Ovary (tissue), 9 donors: ENCODE measurements around the gene GJA1. TPM values are rescaled to one million over a fixed set of nuclear protein-coding genes. Genes with fewer than 3 reads are reported as not detected.

Source experiments
- DNase-seq, 5 donors: peaks; one replicate each; pipeline ENCODE4 v3.0.0-alpha.2; 2019 to 2020
- H3K27ac ChIP-seq, 2 donors: fragments of 200-600 bp; one replicate each; pipeline versions ENCODE4 v1.5.1 to v1.8.0; 2019 to 2022
- H3K27me3 ChIP-seq: fragments of 200-600 bp; one replicate; pipeline ENCODE4 v1.8.0; 2022
- H3K36me3 ChIP-seq: fragments of 200-600 bp; sonication (generic); one replicate; pipeline ENCODE4 v1.5.1; 2019
- H3K4me1 ChIP-seq: one replicate; pipeline ENCODE4 v1.8.1; 2013; ENCODE audit warnings: mild to moderate bottlenecking, moderate library complexity; ENCODE audit not compliant: insufficient read depth
- H3K4me3 ChIP-seq: fragments of 200-600 bp; sonication (generic); one replicate; pipeline ENCODE4 v1.5.1; 2017
- H3K9me3 ChIP-seq, 2 donors: fragments of 200-600 bp in 1 of 2; sonication (generic) in 1 of 2; one replicate each; pipeline versions ENCODE4 v1.5.1 to v1.8.1; 2013 to 2019; ENCODE audit warnings: mild to moderate bottlenecking in 1 of 2, moderate library complexity in 1 of 2
- EP300 ChIP-seq: sonication (generic); formaldehyde crosslinking; IDR thresholded peaks from one replicate; pipeline ENCODE4 v1.6.1; 2017; ENCODE audit warnings: antibody characterized with exemption
- POLR2A ChIP-seq: fragments of 450-650 bp; IDR thresholded peaks from one replicate; pipeline ENCODE4 v1.6.1; 2017; ENCODE audit warnings: antibody characterized with exemption, mild to moderate bottlenecking, moderate library complexity
- WGBS, 3 donors: extraction: QIAGEN DNeasy Blood & Tissue Kit in 1 of 3; methylation state at CpG; one replicate each; pipeline versions ENCODE4 v1.1.5 to v1.1.7; 2013 to 2017; 5-methylcytosine and 5-hydroxymethylcytosine counted together
- intact Hi-C, 4 donors: fragments of 100-400 bp; cut with DNase I; formaldehyde crosslinking; loops; one replicate each; pipeline versions ENCODE4 v1.11.0 to v1.15.1; 2022 to 2023
- polyA plus RNA-seq, 2 donors: library from polyadenylated mRNA; stranded (reverse); fragments of 200-250 nt in 1 of 2; fragments of 350-450 nt in 1 of 2; fragmentation: Illumina TruSeq in 1 of 2; extraction: RNeasy Lipid Tissue Mini Kit (QIAGEN cat#74804) in 1 of 2; gene quantifications; one replicate each; pipeline ENCODE4 v1.2.3, GENCODE V29; 2013 to 2014
- total RNA-seq, 7 donors: library from RNA; depleted of rRNA in 2 of 7; stranded (reverse); fragments of >200 nt in 2 of 7; fragmentation: NEBNext Ultra II Directional in 3 of 7; extraction: Animal tissue kit (Norgen Biotek cat#: 25700) in 3 of 7; gene quantifications; one replicate each; pipeline versions ENCODE4 v1.1.0 to v1.2.4, GENCODE V29; 2016 to 2023
- TF ChIP-seq, protein P1 (sequence below), 3 donors: fragments of 450-650 bp in 2 of 3; fragments of 200-600 bp in 1 of 3; IDR thresholded peaks; one replicate each; pipeline versions ENCODE4 v1.5.1 to v1.8.0; 2016 to 2022; ENCODE audit warnings: antibody characterized with exemption in 3 of 3, mild to moderate bottlenecking in 1 of 3
- donor health status: DM: no; HTN: no; CAD: no; lungs with moderate emphysema.
- donor health status: DM: no; HTN: no; CAD: no.
- donor health status: Bipolar disorder and iron deficiency.
- donor health status: DM: yes; HTN: yes; CAD: no.
- donor health status: DM: no; HTN: no; CAD: no.
- donor health status: DM: yes; HTN: yes; CAD: no.

The GJA1 gene
- total and polyA plus RNA-seq, 9 donors, result 26.4 to 464 (median 57.9) TPM

DNA sequence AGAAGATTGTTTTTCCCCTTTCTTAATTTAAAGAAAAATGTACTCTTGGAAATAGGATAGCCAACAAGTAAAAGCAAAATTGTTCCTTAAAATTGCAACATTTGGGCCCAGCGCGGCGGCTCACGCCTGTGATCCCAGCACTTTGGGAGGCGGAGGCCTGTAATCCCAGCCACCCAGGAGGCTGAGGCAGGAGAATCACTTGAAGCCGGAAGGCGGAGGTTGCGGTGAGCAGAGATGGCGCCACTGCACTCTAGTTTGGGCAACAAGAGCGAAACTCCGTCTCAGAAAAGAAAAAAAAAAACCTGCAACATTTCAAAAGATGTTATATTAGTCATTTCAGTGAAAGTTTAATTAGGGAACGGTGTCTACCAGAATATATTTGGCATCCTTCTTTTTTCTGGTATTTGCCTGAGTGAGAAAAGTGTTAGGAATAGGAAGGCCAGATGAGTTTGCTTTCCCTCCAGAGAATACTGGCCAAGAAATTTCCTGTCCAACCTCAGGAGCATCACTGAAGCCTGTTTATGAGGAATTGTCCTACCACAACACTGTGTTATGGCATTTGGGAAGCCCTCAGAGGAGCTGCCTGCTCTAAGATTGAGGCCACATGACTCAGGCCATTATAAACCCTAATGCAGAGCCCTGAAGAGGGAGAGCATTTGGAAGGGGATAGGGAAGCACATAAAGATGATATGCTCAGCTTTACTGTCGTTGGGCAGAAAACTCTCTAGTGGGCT, 1.2 kb upstream of the GJA1 start:
- WGBS, 3 donors, result 86 to 88% (median 87%) methylated on average over 13 of the region's 13 CpGs
- intact Hi-C loops, result loop anchor here (5.0 to 10.0 kb wide), 3 partner anchors 598 to 603 kb away; no protein-coding TSS in a partner anchor
- Histone ChIP-seq H3K9me3 (no peaks in the 10 kb centered on the region), H3K4me1 (no peaks in the 10 kb centered on the region), H3K4me3 (no peak overlapping the region), H3K27me3 (no peaks in the 10 kb centered on the region), H3K27ac (peak overlapping the region in 1 of 2 donors; percentile 28), H3K36me3 (no peaks in the 10 kb centered on the region)
- DNase-seq, result peak in 3 of 5 donors; percentile 22 to 49 (median 45)
- TF ChIP-seq EP300, result no peak
- no peak for TF ChIP-seq POLR2A
- TF ChIP-seq, protein P1, sequence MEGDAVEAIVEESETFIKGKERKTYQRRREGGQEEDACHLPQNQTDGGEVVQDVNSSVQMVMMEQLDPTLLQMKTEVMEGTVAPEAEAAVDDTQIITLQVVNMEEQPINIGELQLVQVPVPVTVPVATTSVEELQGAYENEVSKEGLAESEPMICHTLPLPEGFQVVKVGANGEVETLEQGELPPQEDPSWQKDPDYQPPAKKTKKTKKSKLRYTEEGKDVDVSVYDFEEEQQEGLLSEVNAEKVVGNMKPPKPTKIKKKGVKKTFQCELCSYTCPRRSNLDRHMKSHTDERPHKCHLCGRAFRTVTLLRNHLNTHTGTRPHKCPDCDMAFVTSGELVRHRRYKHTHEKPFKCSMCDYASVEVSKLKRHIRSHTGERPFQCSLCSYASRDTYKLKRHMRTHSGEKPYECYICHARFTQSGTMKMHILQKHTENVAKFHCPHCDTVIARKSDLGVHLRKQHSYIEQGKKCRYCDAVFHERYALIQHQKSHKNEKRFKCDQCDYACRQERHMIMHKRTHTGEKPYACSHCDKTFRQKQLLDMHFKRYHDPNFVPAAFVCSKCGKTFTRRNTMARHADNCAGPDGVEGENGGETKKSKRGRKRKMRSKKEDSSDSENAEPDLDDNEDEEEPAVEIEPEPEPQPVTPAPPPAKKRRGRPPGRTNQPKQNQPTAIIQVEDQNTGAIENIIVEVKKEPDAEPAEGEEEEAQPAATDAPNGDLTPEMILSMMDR (IDR thresholded peaks at IDR 0.05), result no peak

DNA sequence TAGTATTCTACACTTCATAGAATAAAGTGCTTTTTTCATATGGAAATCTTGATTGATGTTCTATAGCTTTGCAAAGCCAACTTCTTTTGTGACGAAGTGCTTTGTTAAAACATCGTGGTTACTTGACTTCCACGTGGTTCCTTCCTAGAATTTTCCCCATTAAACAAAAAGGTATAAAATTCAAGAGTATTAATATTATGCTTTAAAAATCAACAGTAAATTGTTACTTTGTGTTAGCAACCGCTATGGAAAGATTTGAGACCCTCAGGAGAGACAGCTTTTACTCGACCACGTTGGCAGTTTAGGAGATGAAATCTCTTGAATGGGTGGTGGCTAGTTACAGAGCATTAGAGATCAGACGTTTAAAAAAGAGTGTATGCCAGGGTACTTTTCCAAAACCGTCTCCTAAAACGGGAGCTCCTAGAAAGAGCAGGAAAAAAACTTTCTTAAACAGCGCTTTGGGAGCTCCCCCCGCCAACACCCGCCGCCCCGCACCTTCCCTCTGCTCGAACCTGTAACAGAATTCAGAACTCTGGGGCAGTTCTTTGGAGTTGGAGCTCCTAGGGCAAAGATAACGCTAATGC, 920 bp downstream of the GJA1 start:
- TF ChIP-seq POLR2A (no peak), EP300 (no peak)
- TF ChIP-seq, protein P1 (IDR thresholded peaks at IDR 0.05), result no peak
- H3K27ac ChIP-seq, result peak overlapping the region; percentile 63 to 84
- no peaks in the 10 kb centered on the region for H3K36me3 ChIP-seq
- intact Hi-C loops, result loop anchor here in 1 of 4 donors (10.0 kb wide), 1 partner anchor 598 kb away; no protein-coding TSS in a partner anchor
- peak overlapping the region; percentile 63 for H3K4me3 ChIP-seq
- DNase-seq, result peak; percentile 28 to 46 (median 44)
- H3K9me3 ChIP-seq, result no peaks in the 10 kb centered on the region
- H3K4me1 ChIP-seq, result peaks cover 2% of the 10 kb centered on the region
- 0 to 1% (median 0%) methylated on average over 16 of the region's 16 CpGs for WGBS, 3 donors
- H3K27me3 ChIP-seq, result no peaks in the 10 kb centered on the region

DNA sequence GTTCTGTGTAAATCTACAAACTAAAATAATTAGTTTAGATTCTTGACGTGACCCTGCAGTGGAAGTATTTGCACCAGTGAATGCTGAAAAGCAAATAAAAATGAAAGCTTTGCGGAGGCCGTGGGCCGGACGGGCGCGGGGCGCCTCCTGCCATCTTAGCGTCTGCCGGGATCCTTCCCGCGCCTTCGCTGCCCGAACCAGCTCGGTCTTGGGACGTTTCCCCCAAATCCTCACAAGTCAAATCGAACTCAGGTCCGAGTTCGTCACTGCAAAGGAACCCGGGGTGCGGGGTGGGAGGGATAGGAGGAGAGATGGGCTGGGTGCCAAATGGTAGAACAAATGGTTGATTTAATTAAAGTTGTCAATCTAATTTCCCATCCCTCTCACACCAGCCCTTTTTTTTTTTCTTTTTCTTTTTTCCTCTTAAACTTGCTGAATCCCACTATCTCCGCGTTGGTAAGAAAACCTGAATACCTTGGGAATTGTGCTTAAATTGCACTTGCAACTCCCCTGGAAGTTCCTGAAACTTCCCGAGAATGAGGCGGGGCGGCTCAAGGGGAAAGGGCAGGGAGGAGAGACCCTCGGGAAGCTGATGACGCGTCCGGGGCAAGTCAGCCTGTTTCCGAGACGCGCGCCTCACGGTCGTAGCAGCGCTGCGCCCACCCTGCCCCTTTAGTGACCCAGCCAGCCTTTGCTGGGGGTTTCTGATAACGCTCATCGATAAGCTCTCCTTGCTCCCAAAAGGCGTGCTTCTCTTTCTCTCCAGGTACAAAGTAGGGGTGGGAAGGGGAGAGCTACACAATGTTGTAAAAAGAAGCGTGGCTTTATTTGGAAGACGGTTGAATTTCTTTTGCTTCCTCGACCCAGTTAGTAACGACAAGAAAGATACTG, 1.8 kb downstream of the GJA1 start:
- WGBS, 3 donors, result 0 to 1% (median 0%) methylated on average over 45 of the region's 45 CpGs
- Histone ChIP-seq H3K36me3 (no peaks in the 10 kb centered on the region), H3K27me3 (no peaks in the 10 kb centered on the region), H3K4me1 (peaks cover 4% of the 10 kb centered on the region), H3K9me3 (no peaks in the 10 kb centered on the region), H3K27ac (peak overlapping the region; percentile 63 to 84), H3K4me3 (peak overlapping the region; percentile 63)
- DNase-seq, result peak; percentile 53 to 72 (median 66)
- TF ChIP-seq POLR2A (no peak), EP300 (no peak)
- TF ChIP-seq, protein P1 (IDR thresholded peaks at IDR 0.05), result no peak
- intact Hi-C loops, result loop anchor here in 1 of 4 donors (10.0 kb wide), 1 partner anchor 598 kb away; no protein-coding TSS in a partner anchor
